HepG2 (cell line): ENCODE measurements around the gene GPR4. TPM values are rescaled to one million over a fixed set of nuclear protein-coding genes. Genes with fewer than 3 reads are reported as not detected.

Experiments
- AKNA ChIP-seq: sonication (generic); formaldehyde crosslinking; IDR thresholded peaks from 2 replicates; pipeline ENCODE4 v1.4.0; 2020; ENCODE audit warnings: missing genetic modification reagents, borderline replicate concordance
- ATF7-NPFF ChIP-seq: sonication (generic); formaldehyde crosslinking; IDR thresholded peaks from 2 replicates; pipeline ENCODE4 v1.8.1; 2023; ENCODE audit warnings: mild to moderate bottlenecking, low read depth, missing genetic modification reagents, moderate library complexity
- BRD4 ChIP-seq: sonication (generic); formaldehyde crosslinking; IDR thresholded peaks from 2 replicates; pipeline ENCODE4 v1.4.0; 2020; ENCODE audit warnings: missing genetic modification reagents
- EHMT2 ChIP-seq: fragments of 200-600 bp; sonication (generic); IDR thresholded peaks from 2 replicates; pipeline ENCODE4 v1.7.0; 2017; ENCODE audit warnings: antibody characterized with exemption, low read depth, low read length, borderline replicate concordance
- JARID2 ChIP-seq: sonication (generic); formaldehyde crosslinking; IDR thresholded peaks from 2 replicates; pipeline ENCODE4 v1.8.1; 2023; ENCODE audit warnings: missing genetic modification reagents, inconsistent platforms; ENCODE audit not compliant: insufficient replicate concordance
- KMT2B ChIP-seq: IDR thresholded peaks from 2 replicates; pipeline ENCODE4 v1.6.1; 2016; ENCODE audit warnings: missing genetic modification reagents, missing compliant biosample characterization
- MLX ChIP-seq: IDR thresholded peaks from 2 replicates; pipeline ENCODE4 v1.6.1; 2016
- SIX1 ChIP-seq: sonication (generic); formaldehyde crosslinking; IDR thresholded peaks from 2 replicates; pipeline ENCODE4 v1.4.0; 2020; ENCODE audit warnings: missing genetic modification reagents, borderline replicate concordance
- STAT6 ChIP-seq: sonication (generic); formaldehyde crosslinking; IDR thresholded peaks from 2 replicates; pipeline ENCODE4 v1.4.0; 2020; ENCODE audit warnings: missing genetic modification reagents, mild to moderate bottlenecking, borderline replicate concordance
- ZFP82 ChIP-seq: sonication (generic); formaldehyde crosslinking; IDR thresholded peaks from 2 replicates; pipeline ENCODE4 v1.5.1; 2020; ENCODE audit warnings: mild to moderate bottlenecking, missing genetic modification reagents, borderline replicate concordance
- ZNF713 ChIP-seq: sonication (generic); formaldehyde crosslinking; IDR thresholded peaks from 2 replicates; pipeline ENCODE4 v1.4.0; 2020; ENCODE audit warnings: mild to moderate bottlenecking, missing genetic modification reagents
- ZNF720 ChIP-seq: sonication (generic); formaldehyde crosslinking; IDR thresholded peaks from 2 replicates; pipeline ENCODE4 v1.4.0; 2020; ENCODE audit warnings: missing genetic modification reagents
- ZNF83 ChIP-seq: sonication (generic); formaldehyde crosslinking; IDR thresholded peaks from 2 replicates; pipeline ENCODE4 v1.4.0; 2020; ENCODE audit warnings: missing genetic modification reagents, mild to moderate bottlenecking, borderline replicate concordance
- polyA plus RNA-seq, 8 experiments: library from polyadenylated mRNA; depleted of rRNA in 3 of 8; stranded (reverse) in 7 of 8; unstranded in 1 of 8; fragments of >200 nt; fragmentation: Illumina TruSeq in 4 of 8; extraction: Trizol in 4 of 8; gene quantifications; 2 replicates each; pipeline versions ENCODE4 v1.2.1 to v1.2.3, GENCODE V29; 2011 to 2016; ENCODE audit warnings: low read depth in 4 of 8, missing spikeins in 1 of 8, mixed read lengths in 1 of 8; ENCODE audit not compliant: insufficient read depth in 1 of 8
- total RNA-seq, 5 experiments: library from RNA; depleted of rRNA; stranded (reverse); fragments of >200 nt; fragmentation: Illumina TruSeq; extraction: Trizol; gene quantifications; 2 replicates each; pipeline ENCODE4 v1.2.3, GENCODE V29; 2016; ENCODE audit warnings: low read depth in 1 of 5
- TF ChIP-seq, protein P1 (sequence below): sonication (generic); formaldehyde crosslinking; IDR thresholded peaks from 2 replicates; pipeline ENCODE4 v1.4.0; 2020; ENCODE audit warnings: missing genetic modification reagents
- TF ChIP-seq, protein P2 (sequence below): sonication (generic); formaldehyde crosslinking; IDR thresholded peaks from 2 replicates; pipeline ENCODE4 v1.5.0; 2020; ENCODE audit warnings: missing genetic modification reagents
- TF ChIP-seq, protein P3 (sequence below): sonication (generic); formaldehyde crosslinking; IDR thresholded peaks from 2 replicates; pipeline ENCODE4 v1.8.0; 2022; ENCODE audit warnings: missing genetic modification reagents, low read depth, mild to moderate bottlenecking, borderline replicate concordance

The GPR4 gene
- total and polyA plus RNA-seq, 2 of the 13 experiments (the other 11 are each of a cell fraction or from before 2014, with no cell fraction given) = 0.15 TPM; not detected in 1

- TF ChIP-seq JARID2 (CRISPR knock-in tag) = no peak
- TF ChIP-seq EHMT2 = no peak
- TF ChIP-seq ZNF720 (CRISPR knock-in tag) = no peak
- TF ChIP-seq AKNA (CRISPR knock-in tag) = no peak
- TF ChIP-seq, protein P1, sequence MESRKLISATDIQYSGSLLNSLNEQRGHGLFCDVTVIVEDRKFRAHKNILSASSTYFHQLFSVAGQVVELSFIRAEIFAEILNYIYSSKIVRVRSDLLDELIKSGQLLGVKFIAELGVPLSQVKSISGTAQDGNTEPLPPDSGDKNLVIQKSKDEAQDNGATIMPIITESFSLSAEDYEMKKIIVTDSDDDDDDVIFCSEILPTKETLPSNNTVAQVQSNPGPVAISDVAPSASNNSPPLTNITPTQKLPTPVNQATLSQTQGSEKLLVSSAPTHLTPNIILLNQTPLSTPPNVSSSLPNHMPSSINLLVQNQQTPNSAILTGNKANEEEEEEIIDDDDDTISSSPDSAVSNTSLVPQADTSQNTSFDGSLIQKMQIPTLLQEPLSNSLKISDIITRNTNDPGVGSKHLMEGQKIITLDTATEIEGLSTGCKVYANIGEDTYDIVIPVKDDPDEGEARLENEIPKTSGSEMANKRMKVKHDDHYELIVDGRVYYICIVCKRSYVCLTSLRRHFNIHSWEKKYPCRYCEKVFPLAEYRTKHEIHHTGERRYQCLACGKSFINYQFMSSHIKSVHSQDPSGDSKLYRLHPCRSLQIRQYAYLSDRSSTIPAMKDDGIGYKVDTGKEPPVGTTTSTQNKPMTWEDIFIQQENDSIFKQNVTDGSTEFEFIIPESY (CRISPR knock-in tag) = peak; percentile 43; the same call in 1 of the 2 replicates
- no peak for TF ChIP-seq ATF7-NPFF (CRISPR knock-in tag)
- TF ChIP-seq SIX1 = no peak
- TF ChIP-seq, protein P2, sequence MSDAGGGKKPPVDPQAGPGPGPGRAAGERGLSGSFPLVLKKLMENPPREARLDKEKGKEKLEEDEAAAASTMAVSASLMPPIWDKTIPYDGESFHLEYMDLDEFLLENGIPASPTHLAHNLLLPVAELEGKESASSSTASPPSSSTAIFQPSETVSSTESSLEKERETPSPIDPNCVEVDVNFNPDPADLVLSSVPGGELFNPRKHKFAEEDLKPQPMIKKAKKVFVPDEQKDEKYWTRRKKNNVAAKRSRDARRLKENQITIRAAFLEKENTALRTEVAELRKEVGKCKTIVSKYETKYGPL = no peak
- no peak for TF ChIP-seq ZNF83 (CRISPR knock-in tag)
- TF ChIP-seq ZFP82 (CRISPR knock-in tag) = no peak
- no peak for TF ChIP-seq ZNF713 (CRISPR knock-in tag)
- no peak for TF ChIP-seq KMT2B
- TF ChIP-seq BRD4 = no peak
- no peak for TF ChIP-seq STAT6 (CRISPR knock-in tag)
- no peak for TF ChIP-seq MLX
- TF ChIP-seq, protein P3, sequence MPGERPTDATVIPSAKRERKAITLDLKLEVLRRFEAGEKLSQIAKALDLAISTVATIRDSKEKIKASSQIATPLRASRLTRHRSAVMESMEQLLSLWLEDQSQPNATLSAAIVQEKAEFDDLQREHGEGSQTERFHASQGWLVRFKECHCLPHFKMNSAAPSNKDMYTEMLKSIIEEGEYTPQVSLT = no peak
Measured at GRCh38 chr19:45643024-45643926, 41.3 kb upstream of the GPR4 start (continued).
